ENCODE data around the gene UBXN10.

DNA sequence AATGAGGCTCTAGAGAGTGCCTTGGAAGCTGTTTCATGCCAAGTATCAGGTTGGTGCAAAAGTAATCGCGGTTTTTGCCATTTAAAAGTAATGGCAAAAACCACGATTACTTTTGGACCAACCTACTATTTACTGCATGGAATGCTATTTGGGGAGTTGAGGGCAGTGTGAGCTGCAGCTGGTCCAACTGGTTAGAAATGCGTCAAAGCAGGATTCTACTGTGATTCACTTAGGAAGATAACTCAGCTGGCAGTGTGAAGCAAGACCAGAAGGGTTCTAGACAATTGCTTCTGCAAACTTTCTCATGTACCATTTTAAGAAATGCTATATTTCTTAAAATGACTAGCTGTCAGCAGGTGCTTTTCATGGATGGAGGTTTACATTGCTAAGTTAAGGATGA lies 21.6 kb downstream of the UBXN10 start:
- TF ChIP-seq, protein P1, sequence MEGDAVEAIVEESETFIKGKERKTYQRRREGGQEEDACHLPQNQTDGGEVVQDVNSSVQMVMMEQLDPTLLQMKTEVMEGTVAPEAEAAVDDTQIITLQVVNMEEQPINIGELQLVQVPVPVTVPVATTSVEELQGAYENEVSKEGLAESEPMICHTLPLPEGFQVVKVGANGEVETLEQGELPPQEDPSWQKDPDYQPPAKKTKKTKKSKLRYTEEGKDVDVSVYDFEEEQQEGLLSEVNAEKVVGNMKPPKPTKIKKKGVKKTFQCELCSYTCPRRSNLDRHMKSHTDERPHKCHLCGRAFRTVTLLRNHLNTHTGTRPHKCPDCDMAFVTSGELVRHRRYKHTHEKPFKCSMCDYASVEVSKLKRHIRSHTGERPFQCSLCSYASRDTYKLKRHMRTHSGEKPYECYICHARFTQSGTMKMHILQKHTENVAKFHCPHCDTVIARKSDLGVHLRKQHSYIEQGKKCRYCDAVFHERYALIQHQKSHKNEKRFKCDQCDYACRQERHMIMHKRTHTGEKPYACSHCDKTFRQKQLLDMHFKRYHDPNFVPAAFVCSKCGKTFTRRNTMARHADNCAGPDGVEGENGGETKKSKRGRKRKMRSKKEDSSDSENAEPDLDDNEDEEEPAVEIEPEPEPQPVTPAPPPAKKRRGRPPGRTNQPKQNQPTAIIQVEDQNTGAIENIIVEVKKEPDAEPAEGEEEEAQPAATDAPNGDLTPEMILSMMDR (IDR thresholded peaks at IDR 0.05), result no peak
- TF ChIP-seq ZFX (IDR thresholded peaks at IDR 0.05; ENCODE audit: borderline replicate concordance), result no peak

All from 22Rv1 (cell line).